Peyer's patch (tissue), 4 donors: ENCODE measurements around the gene SOBP. TPM values are rescaled to one million over a fixed set of nuclear protein-coding genes. Genes with fewer than 3 reads are reported as not detected.

Source experiments
- DNase-seq, 3 donors: peaks; one replicate each; pipeline ENCODE4 v3.0.0-alpha.2; 2017 to 2019
- H3K27ac ChIP-seq, 4 donors: fragments of 200-600 bp; sonication (generic); one replicate each; pipeline ENCODE4 v1.5.1; 2016 to 2019
- H3K27me3 ChIP-seq, 2 donors: fragments of 200-600 bp; sonication (generic); one replicate each; pipeline ENCODE4 v1.5.1; 2019
- H3K36me3 ChIP-seq, 3 donors: fragments of 200-600 bp; sonication (generic); one replicate each; pipeline ENCODE4 v1.5.1; 2016 to 2019
- H3K4me1 ChIP-seq, 4 donors: fragments of 200-600 bp; sonication (generic); one replicate each; pipeline ENCODE4 v1.5.1; 2016 to 2019
- H3K4me3 ChIP-seq, 4 donors: fragments of 200-600 bp; sonication (generic); 1 replicate in 3 of 4; 2 replicates in 1 of 4; pipeline ENCODE4 v1.5.1; 2016 to 2019; ENCODE audit warnings: mild to moderate bottlenecking in 1 of 4
- H3K9me3 ChIP-seq, 4 donors: fragments of 200-600 bp; sonication (generic); one replicate each; pipeline ENCODE4 v1.5.1; 2016 to 2019; ENCODE audit warnings: mild to moderate bottlenecking in 1 of 4
- POLR2A ChIP-seq, 2 donors: fragments of 450-650 bp; IDR thresholded peaks; one replicate each; pipeline ENCODE4 v1.5.1; 2017; ENCODE audit warnings: antibody characterized with exemption in 2 of 2, mild to moderate bottlenecking in 2 of 2, moderate library complexity in 2 of 2
- total RNA-seq, 4 donors: library from RNA; depleted of rRNA; stranded (reverse); fragments of >200 nt; gene quantifications; one replicate each; pipeline ENCODE4 v1.1.0, GENCODE V29; 2016
- TF ChIP-seq, protein P1 (sequence below), 6 experiments: fragments of 450-650 bp in 4 of 6; fragments of 200-600 bp in 2 of 6; sonication (generic) in 1 of 6; IDR thresholded peaks; one replicate each; pipeline ENCODE4 v1.5.1; 2017 to 2019; ENCODE audit warnings: antibody characterized with exemption in 6 of 6, mild to moderate bottlenecking in 3 of 6, moderate library complexity in 1 of 6

Gene SOBP
- total RNA-seq, 4 donors from 2014 or later, result 0.35 to 13.2 (median 1.8) TPM

- TF ChIP-seq, protein P1, sequence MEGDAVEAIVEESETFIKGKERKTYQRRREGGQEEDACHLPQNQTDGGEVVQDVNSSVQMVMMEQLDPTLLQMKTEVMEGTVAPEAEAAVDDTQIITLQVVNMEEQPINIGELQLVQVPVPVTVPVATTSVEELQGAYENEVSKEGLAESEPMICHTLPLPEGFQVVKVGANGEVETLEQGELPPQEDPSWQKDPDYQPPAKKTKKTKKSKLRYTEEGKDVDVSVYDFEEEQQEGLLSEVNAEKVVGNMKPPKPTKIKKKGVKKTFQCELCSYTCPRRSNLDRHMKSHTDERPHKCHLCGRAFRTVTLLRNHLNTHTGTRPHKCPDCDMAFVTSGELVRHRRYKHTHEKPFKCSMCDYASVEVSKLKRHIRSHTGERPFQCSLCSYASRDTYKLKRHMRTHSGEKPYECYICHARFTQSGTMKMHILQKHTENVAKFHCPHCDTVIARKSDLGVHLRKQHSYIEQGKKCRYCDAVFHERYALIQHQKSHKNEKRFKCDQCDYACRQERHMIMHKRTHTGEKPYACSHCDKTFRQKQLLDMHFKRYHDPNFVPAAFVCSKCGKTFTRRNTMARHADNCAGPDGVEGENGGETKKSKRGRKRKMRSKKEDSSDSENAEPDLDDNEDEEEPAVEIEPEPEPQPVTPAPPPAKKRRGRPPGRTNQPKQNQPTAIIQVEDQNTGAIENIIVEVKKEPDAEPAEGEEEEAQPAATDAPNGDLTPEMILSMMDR (IDR thresholded peaks at IDR 0.05), result no peak
- TF ChIP-seq POLR2A (IDR thresholded peaks at IDR 0.05), result no peak
- no peaks in the 10 kb centered on the region for H3K4me1 ChIP-seq
- no peaks in the 10 kb centered on the region for H3K27me3 ChIP-seq
- H3K4me3 ChIP-seq, result no peak overlapping the region
- no peaks in the 10 kb centered on the region for H3K36me3 ChIP-seq
- H3K9me3 ChIP-seq, result no peaks in the 10 kb centered on the region
- no peak for DNase-seq
- H3K27ac ChIP-seq, result no peak overlapping the region
Measured at GRCh38 chr6:107691062-107691751, 201.3 kb downstream of the SOBP start.

DNA sequence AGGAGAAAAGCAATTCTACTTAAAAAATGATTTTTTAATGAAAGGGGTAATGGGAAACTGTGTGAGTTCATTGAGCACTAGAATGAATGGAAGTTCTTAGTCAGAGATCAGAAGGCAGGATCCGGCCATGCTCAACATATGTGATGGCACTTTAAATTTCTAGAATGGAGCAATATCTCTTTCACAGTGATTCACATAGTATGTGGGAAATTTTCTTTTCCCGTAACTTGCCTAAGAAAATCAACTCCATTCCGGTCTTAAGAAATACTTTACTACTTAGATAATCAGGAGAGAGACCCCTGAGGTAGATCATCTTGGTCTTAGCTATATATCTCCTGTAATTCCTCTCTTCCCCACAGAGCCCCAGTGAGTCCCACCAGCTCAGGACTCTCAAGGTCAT lies 202.4 kb downstream of the SOBP start:
- Histone ChIP-seq H3K27me3 (no peaks in the 10 kb centered on the region), H3K4me1 (no peaks in the 10 kb centered on the region), H3K4me3 (no peak overlapping the region), H3K27ac (no peak overlapping the region), H3K9me3 (no peaks in the 10 kb centered on the region), H3K36me3 (no peaks in the 10 kb centered on the region)
- TF ChIP-seq POLR2A (IDR thresholded peaks at IDR 0.05), result no peak
- TF ChIP-seq, protein P1 (IDR thresholded peaks at IDR 0.05), result no peak
- no peak for DNase-seq

DNA sequence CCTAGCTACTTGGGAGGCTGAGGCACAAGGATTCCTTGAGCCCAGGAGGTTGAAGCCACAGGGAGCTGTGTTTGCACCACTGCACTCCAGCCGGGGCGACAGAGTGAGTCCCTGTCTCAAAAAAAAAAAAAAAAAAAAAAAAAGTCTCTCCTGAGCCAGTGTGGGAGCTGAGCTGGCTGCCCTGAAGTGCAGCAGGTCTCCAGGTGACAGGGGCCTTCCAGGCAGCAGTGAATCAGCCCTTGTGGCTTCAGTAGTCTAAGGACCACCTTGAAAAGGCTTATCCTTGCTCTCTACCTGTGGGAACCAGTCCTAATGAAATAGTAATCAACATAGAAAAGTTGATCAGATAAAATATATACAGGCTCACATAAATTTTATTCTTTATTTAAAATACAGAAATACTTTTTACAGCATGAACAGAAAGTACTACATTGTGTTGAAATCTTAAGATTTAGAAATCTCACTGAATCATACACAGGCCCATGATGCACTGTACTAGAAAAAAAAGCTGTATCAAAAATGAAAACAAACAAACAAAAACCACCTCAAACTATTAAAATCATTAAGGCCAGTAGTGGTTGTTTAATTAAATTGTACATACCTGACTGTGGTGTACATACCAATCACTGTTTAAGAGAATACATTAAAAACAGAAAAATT lies 205.3 kb downstream of the SOBP start:
- no peak for TF ChIP-seq POLR2A (IDR thresholded peaks at IDR 0.05)
- TF ChIP-seq, protein P1 (IDR thresholded peaks at IDR 0.05), result no peak
- no peak for DNase-seq
- Histone ChIP-seq H3K27ac (no peak overlapping the region), H3K36me3 (no peaks in the 10 kb centered on the region), H3K4me1 (no peaks in the 10 kb centered on the region), H3K4me3 (no peak overlapping the region), H3K27me3 (no peaks in the 10 kb centered on the region), H3K9me3 (no peaks in the 10 kb centered on the region)

DNA sequence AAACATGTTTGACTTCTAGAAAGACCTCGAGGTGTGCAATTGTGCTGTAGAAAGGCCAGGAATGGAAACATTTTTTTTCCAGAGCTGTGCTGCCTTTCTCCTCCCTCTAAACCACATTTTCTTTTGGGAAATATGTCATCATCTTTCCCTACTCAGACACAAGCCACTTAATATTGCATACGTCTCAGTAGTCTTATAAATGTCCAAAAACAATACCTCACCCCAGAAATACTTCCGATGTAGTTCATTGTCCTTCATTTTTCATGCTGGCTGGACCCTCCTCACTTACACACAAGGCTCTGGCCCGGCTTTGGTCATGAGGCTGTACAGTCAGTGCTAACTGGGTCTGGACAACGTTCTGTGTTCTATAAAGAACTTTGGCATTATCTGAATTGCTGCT lies 207.8 kb downstream of the SOBP start:
- Histone ChIP-seq H3K27ac (no peak overlapping the region), H3K9me3 (no peaks in the 10 kb centered on the region), H3K4me1 (no peaks in the 10 kb centered on the region), H3K4me3 (no peak overlapping the region), H3K36me3 (no peaks in the 10 kb centered on the region), H3K27me3 (no peaks in the 10 kb centered on the region)
- DNase-seq, result no peak
- TF ChIP-seq, protein P1 (IDR thresholded peaks at IDR 0.05), result no peak
- no peak for TF ChIP-seq POLR2A (IDR thresholded peaks at IDR 0.05)

DNA sequence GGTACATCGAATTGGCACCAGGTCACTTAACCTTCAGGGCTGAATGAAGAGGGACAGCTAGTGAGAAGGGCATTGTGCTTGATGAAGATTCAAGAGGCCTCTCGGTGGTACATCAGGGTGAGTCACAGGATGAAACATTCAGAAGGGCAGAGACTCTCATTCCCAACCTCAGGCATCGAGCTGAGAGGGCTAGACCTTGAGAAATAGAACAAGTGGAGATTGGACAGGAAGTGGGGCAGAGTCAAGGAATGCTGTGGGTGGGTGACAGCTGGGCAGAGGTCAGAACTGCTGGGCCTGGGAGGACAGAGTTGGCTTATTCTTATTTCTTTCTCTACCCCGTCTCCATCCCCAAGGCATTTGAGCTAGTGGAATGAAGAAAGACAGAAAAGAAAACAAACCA lies 208.2 kb downstream of the SOBP start:
- TF ChIP-seq POLR2A (IDR thresholded peaks at IDR 0.05), result no peak
- TF ChIP-seq, protein P1 (IDR thresholded peaks at IDR 0.05), result no peak
- Histone ChIP-seq H3K27ac (no peak overlapping the region), H3K9me3 (no peaks in the 10 kb centered on the region), H3K27me3 (no peaks in the 10 kb centered on the region), H3K4me3 (no peak overlapping the region), H3K36me3 (no peaks in the 10 kb centered on the region), H3K4me1 (no peaks in the 10 kb centered on the region)
- no peak for DNase-seq
